NCI-H2171 treated with DMSO at 0.1 percent for 48 hours (cell line): ENCODE data around the gene MPHOSPH10.
"Not testable (repeated sequence)": the region's sequence is repeated elsewhere in the genome, so short reads cannot be mapped to it uniquely, and the experiment has no call there.

Experiments used
- DNase-seq: peaks from one replicate; lab custom pipeline; 2025; lab: John Stamatoyannopoulos, UW

MPHOSPH10 gene

GRCh38 chr2:71125506-71126294, 4.7 kb upstream of the MPHOSPH10 start:
- DNase-seq: no peak

- DNase-seq: no peak
Observed at GRCh38 chr2:71126957-71127356, 3.5 kb upstream of the MPHOSPH10 start.

DNA sequence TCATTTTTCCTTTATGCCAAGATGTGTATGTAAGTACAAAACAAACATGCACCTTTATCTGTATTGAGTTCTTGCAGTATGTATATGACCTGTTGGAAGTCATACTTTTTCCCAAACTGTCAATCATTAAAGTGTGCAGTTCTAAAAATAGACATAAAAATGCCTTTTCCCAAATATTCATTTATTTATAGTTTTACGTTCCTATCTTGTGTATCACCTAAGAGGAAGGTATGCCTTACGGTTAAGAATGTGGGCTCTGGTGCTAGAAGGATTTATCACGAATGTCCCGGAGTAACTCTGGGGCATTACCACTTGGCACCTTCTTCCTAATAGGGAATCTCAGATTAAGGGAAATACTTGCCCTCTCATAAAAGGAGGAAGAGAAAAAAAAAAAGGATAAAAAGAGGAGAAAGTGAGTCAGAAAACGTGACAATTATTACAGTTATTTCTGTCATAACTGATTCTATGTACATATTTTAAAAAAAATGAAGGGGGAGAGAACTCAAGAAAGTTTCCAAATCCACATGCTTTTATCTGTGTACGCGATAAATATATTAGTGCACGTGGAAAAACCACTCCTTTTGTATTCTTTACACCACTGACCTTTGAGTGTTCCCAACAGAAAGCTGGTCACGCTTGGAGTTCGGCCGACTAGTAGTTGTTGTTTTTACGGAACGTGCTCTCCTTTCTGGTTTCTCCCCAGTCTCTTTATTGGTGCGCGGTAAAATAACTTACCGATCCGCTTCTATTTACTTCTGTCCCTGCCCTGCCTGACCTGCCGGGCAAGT, 1.1 kb upstream of the MPHOSPH10 start:
- DNase-seq: peak; percentile 7

- peak; percentile 85 for DNase-seq
Observed at GRCh38 chr2:71129902-71130151, 607 bp upstream of the MPHOSPH10 start.

DNA sequence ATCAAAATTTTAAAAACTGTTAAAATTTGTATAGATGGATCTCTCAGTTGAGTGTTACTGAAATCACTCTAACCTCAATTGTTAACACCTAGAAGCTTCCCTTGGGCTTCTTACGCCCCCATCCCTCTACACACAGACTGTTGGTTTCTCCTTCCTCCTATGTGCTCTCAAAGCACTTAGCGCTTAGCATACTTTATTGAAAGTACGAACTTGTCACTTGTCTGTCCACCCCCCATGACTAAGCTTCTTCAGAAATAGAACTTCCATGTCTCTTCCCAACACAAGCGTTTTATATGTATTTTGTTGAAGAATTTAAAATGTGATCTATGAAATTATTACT, 441 bp downstream of the MPHOSPH10 start:
- DNase-seq: no peak

DNA sequence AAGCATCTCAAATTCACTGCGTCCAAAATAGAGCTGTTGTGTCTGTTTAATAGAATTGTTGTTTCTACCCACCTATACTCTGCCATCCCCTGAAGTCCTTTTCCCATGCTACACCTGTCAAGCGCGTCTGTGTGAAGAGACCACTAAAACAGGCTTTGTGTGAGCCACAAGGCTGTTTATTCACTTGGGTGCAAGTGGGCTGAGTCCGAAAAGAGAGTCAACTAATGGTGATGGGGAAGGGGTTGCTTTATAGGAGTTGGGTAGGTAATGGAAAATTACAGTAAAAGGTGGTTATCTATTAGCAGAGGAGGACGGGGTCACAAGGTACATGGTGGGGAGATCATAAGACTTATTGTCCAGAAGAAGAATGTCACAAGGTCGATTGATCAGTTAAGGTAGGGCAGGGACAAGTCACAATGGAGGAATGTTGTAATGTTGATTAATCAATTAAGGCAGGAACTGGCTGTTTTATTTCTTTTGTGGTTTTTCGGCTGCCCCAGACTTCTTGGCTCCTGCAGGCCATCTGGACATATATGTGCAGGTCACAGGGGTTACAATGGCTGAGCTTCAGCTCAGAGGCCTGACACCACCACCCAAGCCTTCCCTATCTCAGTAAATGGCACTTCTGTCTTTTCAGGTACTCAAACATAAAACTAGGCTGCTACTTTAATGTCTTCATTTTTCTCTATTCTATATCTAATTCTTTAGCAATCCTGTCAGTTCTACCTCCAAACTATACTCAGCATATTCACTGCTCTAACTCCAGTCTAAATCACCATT, 1.1 kb downstream of the MPHOSPH10 start:
- not testable (repeated sequence) for DNase-seq

DNA sequence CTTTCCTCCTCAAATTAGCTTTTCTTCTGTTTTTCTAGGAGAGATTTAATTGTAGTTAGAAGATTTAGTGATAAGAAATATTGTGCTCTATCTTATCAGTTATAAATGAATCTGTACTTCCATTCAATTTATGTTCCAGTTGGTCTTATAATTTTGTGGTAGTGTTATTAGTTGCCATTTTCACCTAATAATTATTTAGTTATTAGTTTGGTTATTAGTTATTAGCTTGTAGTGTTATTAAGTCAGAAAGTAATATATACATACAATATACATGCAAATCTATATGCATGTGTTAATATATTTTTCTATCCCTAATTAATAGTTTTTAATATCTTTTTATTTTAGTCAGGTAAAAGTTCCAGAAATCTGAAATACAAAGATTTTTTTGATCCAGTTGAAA, 3.2 kb downstream of the MPHOSPH10 start:
- DNase-seq: no peak

- no peak for DNase-seq
Observed at GRCh38 chr2:71136174-71136573, 5.7 kb downstream of the MPHOSPH10 start.

- no peak for DNase-seq
Observed at GRCh38 chr2:71143782-71144181, 13.3 kb downstream of the MPHOSPH10 start.

GRCh38 chr2:71148506-71149063, 18.2 kb downstream of the MPHOSPH10 start:
- no peak for DNase-seq

DNA sequence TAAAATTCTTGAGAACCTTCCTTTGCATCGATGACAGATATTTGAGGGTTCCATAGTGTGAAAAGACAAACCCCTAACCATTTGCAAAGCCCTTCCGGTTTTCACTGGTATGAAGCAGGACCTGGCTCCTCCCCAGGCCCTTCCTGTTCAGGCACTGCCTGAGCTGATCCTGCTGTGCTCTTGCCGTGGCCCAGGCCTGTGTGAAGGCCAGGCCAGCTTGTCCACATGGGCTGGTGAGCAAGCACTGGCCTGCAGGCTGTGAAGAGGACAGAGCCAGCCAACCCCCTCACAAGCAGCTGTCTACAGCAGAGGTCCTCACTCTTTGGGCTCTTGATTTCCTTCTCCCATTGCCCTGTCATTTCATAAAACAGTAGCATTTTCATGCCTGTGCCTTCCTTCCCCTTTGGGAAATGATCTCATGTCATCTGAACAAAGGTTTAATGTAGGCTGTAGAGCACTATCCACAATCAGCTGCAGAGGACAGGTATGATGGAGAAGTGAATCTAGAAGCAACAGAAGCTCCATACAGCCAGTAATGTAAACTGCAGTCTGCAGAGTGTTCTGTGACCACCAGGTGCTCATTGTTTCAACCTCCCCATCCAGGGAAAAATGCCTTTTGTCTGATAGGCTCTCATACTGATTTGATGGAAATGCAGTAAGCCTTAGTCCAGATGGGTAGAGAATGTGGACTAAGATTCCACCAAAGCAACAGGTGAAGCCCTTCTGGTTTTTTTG, 19.8 kb downstream of the MPHOSPH10 start:
- DNase-seq: no peak

- DNase-seq: no peak
Observed at GRCh38 chr2:71151620-71152019, 21.2 kb downstream of the MPHOSPH10 start.

DNA sequence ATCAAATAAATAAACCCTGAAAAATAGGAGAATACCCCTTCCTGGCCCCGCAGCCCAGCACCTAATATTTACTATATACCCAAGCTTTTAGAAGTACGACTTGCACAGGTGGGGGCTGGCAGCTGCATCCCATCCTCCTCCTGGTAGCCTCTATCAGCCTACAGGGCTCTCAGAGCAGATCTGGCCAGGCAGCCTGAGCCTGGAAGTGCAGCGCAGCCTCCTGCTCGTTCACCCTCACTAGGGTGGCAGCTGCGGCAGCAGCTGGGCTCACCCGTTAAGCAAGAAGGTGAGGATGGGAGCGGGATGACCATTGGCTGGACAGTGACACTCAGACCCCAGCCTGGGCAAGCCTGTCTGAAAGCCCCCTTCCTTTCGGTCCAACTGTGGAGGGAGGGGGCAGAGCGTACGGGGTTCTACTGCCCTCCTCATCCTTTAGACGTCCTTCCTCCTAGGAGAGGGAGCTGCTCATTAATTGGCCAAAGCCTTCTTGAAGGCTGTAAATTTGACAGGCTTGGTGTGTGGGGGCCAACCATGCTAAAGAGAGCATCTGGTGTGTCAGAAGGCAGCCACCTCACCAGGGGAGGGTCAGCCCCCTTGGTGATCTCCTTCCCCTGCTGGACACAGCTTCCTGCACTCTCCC, 23.3 kb downstream of the MPHOSPH10 start:
- DNase-seq: no peak

DNA sequence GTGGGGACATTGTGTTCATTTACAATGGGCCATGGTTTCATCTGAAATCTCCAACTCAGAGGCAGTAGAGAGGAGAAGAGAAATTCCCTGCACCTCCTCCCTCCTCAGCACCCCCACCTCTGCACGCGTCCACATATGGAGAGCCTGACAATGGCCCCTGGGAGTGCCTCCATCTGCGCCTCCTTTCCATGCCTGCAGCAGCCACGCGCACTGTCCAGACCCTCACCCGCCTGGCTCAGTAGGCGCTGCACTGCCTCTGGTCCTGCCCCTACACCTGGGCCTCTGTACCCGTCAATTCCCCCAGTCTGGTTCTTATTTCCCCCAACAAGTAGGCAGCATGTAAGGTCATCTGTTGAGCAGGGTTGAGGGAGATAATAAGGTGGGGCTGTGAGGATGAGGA, 23.8 kb downstream of the MPHOSPH10 start:
- DNase-seq: no peak

- no peak for DNase-seq
Observed at GRCh38 chr2:71154798-71155197, 24.4 kb downstream of the MPHOSPH10 start.

- no peak for DNase-seq
Observed at GRCh38 chr2:71155846-71156245, 25.4 kb downstream of the MPHOSPH10 start.

DNA sequence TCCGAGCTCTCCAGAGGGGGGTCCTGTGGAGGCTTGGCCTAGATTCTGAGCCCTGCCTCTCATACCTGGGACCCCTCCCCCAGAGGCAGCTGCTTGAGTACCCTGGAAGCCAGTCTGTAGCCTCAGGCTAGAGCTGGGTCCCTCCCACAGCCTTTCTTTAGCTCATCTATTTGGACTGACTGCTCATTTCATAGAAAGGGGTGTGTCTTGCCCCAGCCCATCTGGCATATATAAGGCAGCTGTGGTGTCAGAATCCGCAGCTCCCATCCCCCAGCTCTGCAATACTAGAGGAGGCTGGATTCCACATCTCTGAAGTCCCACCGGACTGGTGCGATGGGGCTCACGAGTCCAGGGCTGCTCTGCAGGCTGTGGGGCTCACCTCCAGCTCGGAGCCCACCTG, 26.1 kb downstream of the MPHOSPH10 start:
- DNase-seq: peak; percentile 88

GRCh38 chr2:71157124-71157793, 26.8 kb downstream of the MPHOSPH10 start:
- peak; percentile 21 for DNase-seq

DNA sequence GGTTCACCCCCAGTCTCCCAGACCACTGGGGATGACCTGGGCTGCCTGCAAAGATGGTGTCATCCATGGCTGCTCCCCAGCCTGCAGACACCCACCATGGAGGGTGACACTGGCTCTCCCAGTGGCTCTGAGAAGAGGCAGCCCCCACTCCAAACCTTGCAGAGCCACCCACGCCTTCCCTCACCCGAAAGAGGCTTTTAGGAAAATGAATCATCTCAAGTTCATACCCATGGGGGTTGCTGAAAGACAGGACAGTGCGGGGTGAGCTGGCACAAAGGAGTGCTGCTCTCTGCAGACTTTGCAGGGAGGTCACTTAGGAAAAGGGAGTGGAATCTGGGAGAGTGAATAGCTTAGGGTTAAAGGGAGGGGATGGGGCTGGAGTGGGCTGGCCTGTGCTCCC, 36.4 kb downstream of the MPHOSPH10 start:
- no peak for DNase-seq

DNA sequence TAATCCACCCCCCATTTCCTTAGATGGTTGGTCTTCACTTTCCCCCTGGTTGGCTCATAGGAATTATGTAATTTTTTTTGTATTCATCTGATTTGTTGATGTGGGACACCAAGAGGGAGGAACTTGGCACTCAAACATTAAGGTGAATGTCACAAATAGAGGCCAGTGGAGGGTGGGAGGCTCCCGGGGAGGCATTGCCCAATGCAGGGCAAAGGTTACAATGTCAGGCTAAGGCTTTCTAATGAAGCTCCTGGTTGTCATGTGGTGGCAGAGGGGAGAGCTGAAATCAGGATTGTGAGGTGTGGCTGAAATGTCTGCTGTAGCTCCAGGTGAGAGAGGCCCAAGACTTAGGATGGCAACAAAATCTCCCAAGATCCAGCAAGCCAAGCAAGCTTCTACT, 42.7 kb downstream of the MPHOSPH10 start:
- no peak for DNase-seq

GRCh38 chr2:71174207-71174606, 43.8 kb downstream of the MPHOSPH10 start:
- no peak for DNase-seq
